Lower lobe of right lung (tissue), 2 donors: ENCODE data around the gene KANSL3. TPM values are rescaled to one million over a fixed set of nuclear protein-coding genes. Genes with fewer than 3 reads are reported as not detected.

ENCODE experiments used
- ATAC-seq, 2 donors: fragments of 200-7000 bp; cut with Tn5 transposase; one replicate each; pipeline ENCODE4 v1.9.1; 2020 to 2022; ENCODE audit warnings: mild to moderate bottlenecking in 2 of 2, moderate library complexity in 2 of 2
- DNase-seq: peaks from one replicate; pipeline ENCODE4 v3.0.0-alpha.2; 2020
- H3K27ac ChIP-seq: fragments of 200-600 bp; one replicate; pipeline ENCODE4 v1.8.0; 2022
- H3K27me3 ChIP-seq: fragments of 200-600 bp; one replicate; pipeline ENCODE4 v1.8.0; 2022; ENCODE audit warnings: low read depth
- H3K36me3 ChIP-seq: fragments of 200-600 bp; one replicate; pipeline ENCODE4 v1.8.0; 2022; ENCODE audit warnings: mild to moderate bottlenecking
- H3K4me1 ChIP-seq: fragments of 200-600 bp; one replicate; pipeline ENCODE4 v1.8.0; 2022
- H3K4me3 ChIP-seq: fragments of 200-600 bp; one replicate; pipeline ENCODE4 v1.8.0; 2022; ENCODE audit warnings: mild to moderate bottlenecking
- H3K9me3 ChIP-seq: fragments of 200-600 bp; one replicate; pipeline ENCODE4 v1.8.0; 2022
- CTCF ChIP-seq: fragments of 200-600 bp; IDR thresholded peaks from one replicate; pipeline ENCODE4 v1.8.0; 2022; ENCODE audit warnings: antibody characterized with exemption, mild to moderate bottlenecking
- intact Hi-C: fragments of 100-400 bp; cut with DNase I; formaldehyde crosslinking; loops from one replicate; pipeline ENCODE4 v1.11.0; 2022
- long read RNA-seq: library from polyadenylated mRNA; unstranded; transcript quantifications from one replicate; pipeline ENCODE4 v2.0.0, GENCODE V29; 2021
- total RNA-seq: library from RNA; stranded (reverse); fragmentation: NEBNext Ultra II Directional; extraction: Animal tissue kit (Norgen Biotek cat#: 25700); gene quantifications from one replicate; pipeline ENCODE4 v1.2.1, GENCODE V29; 2021
- donor health status: DM: no; HTN: yes; CAD: no; lungs with severe emphysema.

The KANSL3 gene
- total RNA-seq = 45.0 TPM
- long read RNA-seq, partial matches to known transcripts = 8 of 18 reads
- long read RNA-seq, other reads (novel, unspliced or antisense) = 10 of 18 reads

DNA sequence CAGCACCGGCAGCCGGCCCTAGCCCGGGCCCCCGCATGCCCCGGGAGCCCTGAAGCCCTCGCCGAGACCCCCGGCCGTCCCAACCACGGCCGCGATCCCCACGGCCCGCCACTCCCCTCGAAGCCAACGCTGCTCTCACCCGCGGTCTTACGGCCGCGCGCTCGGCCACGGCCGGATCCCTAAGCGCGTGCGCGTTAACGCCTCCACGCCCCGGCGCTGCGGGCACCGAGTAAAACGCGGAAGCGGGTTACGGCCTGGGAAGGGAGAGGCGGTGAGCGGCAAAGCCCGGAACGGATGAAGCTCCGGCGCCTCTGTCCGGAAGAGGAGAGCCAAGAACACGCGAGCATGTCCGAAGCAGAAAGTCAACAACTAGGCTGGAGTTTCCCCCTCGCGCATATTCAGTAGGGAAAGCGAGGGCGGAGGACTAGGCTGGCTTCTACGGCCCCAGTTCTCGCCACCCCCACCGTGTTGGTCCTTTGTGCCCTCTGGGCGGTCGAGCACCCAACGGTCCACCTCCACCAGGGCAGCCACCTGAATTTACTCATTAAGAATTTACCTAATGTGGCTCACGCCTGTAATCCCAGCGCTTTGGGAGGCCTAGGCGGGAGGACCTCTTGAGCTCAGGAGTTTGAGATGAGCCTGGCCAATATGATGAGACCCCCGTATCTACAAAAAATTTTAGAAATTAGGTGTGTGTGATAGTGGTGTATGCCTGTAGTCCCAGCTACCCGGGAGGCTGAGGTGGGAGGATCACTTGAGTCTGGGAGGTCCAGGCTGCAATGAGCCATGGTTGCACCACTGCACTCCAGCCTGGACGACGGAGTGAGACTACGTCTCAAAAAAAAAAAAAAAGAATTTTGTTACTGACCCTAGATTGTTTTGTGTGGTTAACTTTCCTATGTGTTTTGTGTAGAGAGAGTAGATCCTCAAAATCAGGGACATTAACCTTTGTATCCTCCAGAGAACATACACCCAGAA, at the start of gene KANSL3:
Gene KANSL3 (minus strand): TSS at position 169 of the 978 bp plus-strand sequence. CDS start 1,177 bp downstream, outside the sequence.
- intact Hi-C loops = no loop called here
- DNase-seq = peak; percentile 94

DNA sequence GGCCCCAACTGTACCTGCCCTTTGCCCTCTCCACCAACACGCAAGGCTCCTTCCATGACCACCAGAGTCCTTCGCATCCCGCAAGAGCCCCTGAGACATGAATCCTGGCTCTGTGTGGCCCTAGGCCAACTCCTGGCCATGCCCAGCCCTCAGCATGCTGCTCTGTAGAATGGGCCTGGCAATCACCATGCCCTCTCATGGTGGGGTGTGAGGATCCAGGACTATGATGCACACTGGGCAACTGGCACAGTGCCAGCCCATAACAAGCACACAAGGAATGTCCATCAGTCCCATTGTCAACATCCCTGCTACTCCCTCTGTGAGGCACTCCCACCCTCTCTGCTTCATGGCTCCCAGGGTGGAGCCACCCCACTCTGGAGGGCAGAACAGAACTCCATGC, 49.2 kb upstream of the KANSL3 start:
- DNase-seq (no peak), ATAC-seq (no peak)
- Histone ChIP-seq H3K27ac (no peak overlapping the region), H3K4me3 (no peak overlapping the region), H3K4me1 (peaks cover 14% of the 10 kb centered on the region), H3K36me3 (no peaks in the 10 kb centered on the region), H3K27me3 (no peaks in the 10 kb centered on the region), H3K9me3 (no peaks in the 10 kb centered on the region)
- intact Hi-C loops = no loop called here
- TF ChIP-seq CTCF = no peak

More for the DNA sequence above, at the start of gene KANSL3:
- no peak for TF ChIP-seq CTCF
- peaks cover 31% of the 10 kb centered on the region for H3K4me1 ChIP-seq
- ATAC-seq = peak; percentile 94 to 97
- no peaks in the 10 kb centered on the region for H3K9me3 ChIP-seq
- peak within 1 kb of the TSS; percentile 74 for H3K4me3 ChIP-seq
- peak within 1 kb of the TSS; percentile 94 for H3K27ac ChIP-seq
- H3K36me3 ChIP-seq = peaks cover 20% of the 10 kb centered on the region
- H3K27me3 ChIP-seq = no peaks in the 10 kb centered on the region

DNA sequence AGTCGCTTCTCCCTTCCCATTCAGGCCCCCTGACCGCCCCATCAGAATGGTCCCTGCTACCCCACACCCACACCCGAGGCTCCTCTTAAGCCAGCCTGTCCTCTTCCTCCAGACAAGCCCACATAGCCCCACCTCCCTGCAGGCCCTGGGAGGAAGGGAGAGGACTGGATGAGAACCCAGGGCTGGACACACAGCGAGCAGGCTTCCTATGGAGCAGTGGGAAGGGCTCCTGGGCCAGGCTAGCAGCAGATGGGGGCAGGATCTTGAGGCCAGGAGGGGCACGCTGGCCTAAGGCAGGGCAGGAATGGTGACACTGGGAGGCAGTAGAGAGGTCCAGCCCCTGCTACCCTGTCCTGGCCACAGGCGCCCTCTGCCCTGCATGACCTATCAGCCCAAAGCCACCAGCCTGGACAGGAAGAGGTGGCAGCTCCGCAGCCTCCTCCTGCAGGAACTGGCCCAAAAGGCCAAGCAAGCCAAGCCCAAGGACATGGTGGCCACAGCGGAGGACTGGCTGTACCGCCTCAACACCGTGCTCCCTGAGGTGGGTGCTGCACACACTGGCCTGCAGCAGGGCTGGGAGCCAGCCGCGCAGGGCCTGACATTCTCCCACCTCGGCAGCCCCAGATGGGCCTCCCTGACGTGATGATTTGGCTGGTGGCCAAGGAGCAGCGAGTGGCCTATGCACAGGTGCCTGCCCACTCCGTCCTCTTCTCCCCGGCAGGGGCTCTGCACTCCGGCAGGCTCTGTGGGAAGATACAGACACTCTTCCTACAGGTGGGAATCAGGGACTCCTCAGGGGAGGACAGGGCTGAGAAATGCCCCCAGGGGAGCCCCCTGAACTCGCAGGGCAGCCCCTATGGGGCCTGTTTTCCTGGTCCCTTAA, 47.7 kb upstream of the KANSL3 start:
- H3K4me1 ChIP-seq = peaks cover 14% of the 10 kb centered on the region
- TF ChIP-seq CTCF = peak; percentile 13
- DNase-seq (no peak), ATAC-seq (peak; percentile 25 to 40)
- H3K36me3 ChIP-seq = no peaks in the 10 kb centered on the region
- intact Hi-C loops = no loop called here
- no peak overlapping the region for H3K27ac ChIP-seq
- no peaks in the 10 kb centered on the region for H3K9me3 ChIP-seq
- H3K27me3 ChIP-seq = no peaks in the 10 kb centered on the region
- H3K4me3 ChIP-seq = no peak overlapping the region

GRCh38 chr2:96684883-96685576, 46.9 kb upstream of the KANSL3 start:
- peaks cover 14% of the 10 kb centered on the region for H3K4me1 ChIP-seq
- intact Hi-C loops = no loop called here
- no peak overlapping the region for H3K27ac ChIP-seq
- ATAC-seq (no peak), DNase-seq (no peak)
- no peak overlapping the region for H3K4me3 ChIP-seq
- TF ChIP-seq CTCF = no peak
- H3K36me3 ChIP-seq = no peaks in the 10 kb centered on the region
- no peaks in the 10 kb centered on the region for H3K27me3 ChIP-seq
- H3K9me3 ChIP-seq = no peaks in the 10 kb centered on the region
